Endothelial cell of umbilical vein (primary cell): ENCODE results near the gene ZNF664. TPM values are rescaled to one million over a fixed set of nuclear protein-coding genes. Genes with fewer than 3 reads are reported as not detected.

Experiments used
- BruUV-seq: library from RNA; stranded (reverse); fragments of 400-500 nt; replicated peaks from 2 replicates; lab custom pipeline; 2021; lab: Mats Ljungman, UMichigan
- CTCF ChIA-PET: fragments of 300-600, 350-600 bp; sonication (Branson Sonifier 250); formaldehyde crosslinking; loops from one replicate; lab custom pipeline; 2021; ENCODE audit warnings: antibody characterized with exemption, inconsistent platforms; lab: Charles Lee
- POLR2A ChIA-PET: fragments of 300-600, 350-600 bp; sonication (Branson Sonifier 250); formaldehyde crosslinking; loops from one replicate; lab custom pipeline; 2021; ENCODE audit warnings: antibody characterized with exemption, inconsistent platforms; lab: Charles Lee
- DNase-seq: peaks from one replicate; pipeline ENCODE4 v3.0.0-alpha.2; 2011; ENCODE audit warnings: low read depth, low spot score
- FAIRE-seq: peaks from 2 replicates; lab custom pipeline; 2011; peaks lifted over from hg19 to GRCh38; lab: Jason Lieb, UNC
- H2AFZ ChIP-seq: 2 replicates; pipeline ENCODE4 v1.6.0; 2012; ENCODE audit warnings: low read depth, low read length, control low read depth, inconsistent platforms
- H3K27ac ChIP-seq: 2 replicates; pipeline ENCODE4 v1.5.1; 2011; ENCODE audit warnings: low read depth, mild to moderate bottlenecking, control low read depth, low read length, moderate library complexity; ENCODE audit not compliant: insufficient read depth
- H3K27me3 ChIP-seq, 2 experiments: 2 replicates each; pipeline versions ENCODE4 v1.6.0 to v1.6.1; 2011; ENCODE audit warnings: low read length in 2 of 2, mixed read lengths in 1 of 2; ENCODE audit not compliant: control insufficient read depth in 2 of 2, insufficient read depth in 2 of 2
- H3K36me3 ChIP-seq, 2 experiments: 2 replicates in 1 of 2; 3 replicates in 1 of 2; pipeline ENCODE4 v1.5.1; 2011; ENCODE audit warnings: low read length in 2 of 2, mild to moderate bottlenecking in 1 of 2, moderate library complexity in 1 of 2; ENCODE audit not compliant: control insufficient read depth in 2 of 2, insufficient read depth in 2 of 2; ENCODE audit errors: extremely low read depth in 1 of 2
- H3K4me1 ChIP-seq: 3 replicates; pipeline ENCODE4 v1.5.1; 2011; ENCODE audit warnings: mild to moderate bottlenecking, low read length; ENCODE audit not compliant: control insufficient read depth, insufficient read depth; ENCODE audit errors: extremely low read depth
- H3K4me2 ChIP-seq: 2 replicates; pipeline ENCODE4 v1.6.1; 2011; ENCODE audit warnings: low read length, control low read depth, mixed read lengths; ENCODE audit not compliant: insufficient read depth
- H3K4me3 ChIP-seq, 3 experiments: fragments of 200-600 bp in 1 of 3; sonication (generic), shearing (Covaris generic) in 1 of 3; replicated peaks in 1 of 3; 2 replicates each; pipeline ENCODE4 v1.5.1; 2011 to 2016; ENCODE audit warnings: control low read depth in 3 of 3, low read length in 3 of 3, mild to moderate bottlenecking in 2 of 3, inconsistent platforms in 1 of 3, low read depth in 1 of 3, moderate library complexity in 1 of 3; ENCODE audit not compliant: insufficient read depth in 1 of 3
- H3K79me2 ChIP-seq: 2 replicates; pipeline ENCODE4 v1.6.0; 2012; ENCODE audit warnings: low read length, inconsistent platforms; ENCODE audit not compliant: control insufficient read depth, insufficient read depth
- H3K9ac ChIP-seq: replicated peaks from 2 replicates; pipeline ENCODE3; 2011; ENCODE audit warnings: low read length, control low read depth; ENCODE audit not compliant: insufficient read depth; ENCODE audit errors: extremely low read depth
- H3K9me1 ChIP-seq: replicated peaks from 3 replicates; pipeline ENCODE4 v1.6.0; 2011; ENCODE audit warnings: mild to moderate bottlenecking, low read length; ENCODE audit not compliant: control insufficient read depth, insufficient read depth; ENCODE audit errors: extremely low read depth
- H3K9me3 ChIP-seq: replicated peaks from 2 replicates; pipeline ENCODE4 v1.5.1; 2012; ENCODE audit warnings: low read length, inconsistent platforms; ENCODE audit not compliant: control insufficient read depth, insufficient read depth
- H4K20me1 ChIP-seq: replicated peaks from 2 replicates; pipeline ENCODE3; 2011; ENCODE audit warnings: mild to moderate bottlenecking, low read length; ENCODE audit not compliant: control insufficient read depth, insufficient read depth; ENCODE audit errors: extremely low read depth
- CTCF ChIP-seq, 2 donors: IDR thresholded peaks; 1 replicate in 1 of 2; 2 replicates in 1 of 2; pipeline ENCODE4 v1.5.1; 2011; ENCODE audit warnings: low read length in 2 of 2, mild to moderate bottlenecking in 2 of 2, moderate library complexity in 2 of 2, control low read depth in 1 of 2, inconsistent platforms in 1 of 2, low read depth in 1 of 2; ENCODE audit not compliant: insufficient read depth in 1 of 2; ENCODE audit errors: extremely low read depth in 1 of 2
- EZH2 ChIP-seq: IDR thresholded peaks from 2 replicates; pipeline ENCODE4 v1.6.1; 2012; ENCODE audit warnings: borderline replicate concordance, low read depth, mild to moderate bottlenecking, moderate library complexity, low read length, inconsistent platforms; ENCODE audit not compliant: severe bottlenecking
- FOS ChIP-seq: IDR thresholded peaks from 2 replicates; pipeline ENCODE4 v1.6.1; 2011; ENCODE audit warnings: mild to moderate bottlenecking, low read length, moderate library complexity, borderline replicate concordance; ENCODE audit not compliant: insufficient read depth
- GATA2 ChIP-seq: IDR thresholded peaks from 2 replicates; pipeline ENCODE4 v1.7.0; 2011; ENCODE audit warnings: low read depth, mild to moderate bottlenecking, moderate library complexity, mixed read lengths, low read length; ENCODE audit not compliant: insufficient read length, insufficient read depth
- JUN ChIP-seq: IDR thresholded peaks from 2 replicates; pipeline ENCODE4 v1.6.1; 2011; ENCODE audit warnings: borderline replicate concordance, low read depth; ENCODE audit not compliant: insufficient read length, insufficient read depth
- MAX ChIP-seq: IDR thresholded peaks from 2 replicates; pipeline ENCODE4 v1.6.1; 2011; ENCODE audit not compliant: insufficient read depth, insufficient read length
- MYC ChIP-seq: IDR thresholded peaks from one replicate; pipeline ENCODE4 v1.6.1; 2011; ENCODE audit warnings: mild to moderate bottlenecking, low read depth, low read length
- POLR2A ChIP-seq: IDR thresholded peaks from 2 replicates; pipeline ENCODE4 v1.6.1; 2012; ENCODE audit warnings: low read depth, mild to moderate bottlenecking, control low read depth, low read length
- POLR2AphosphoS5 ChIP-seq: IDR thresholded peaks from 2 replicates; pipeline ENCODE4 v1.6.1; 2012; ENCODE audit warnings: low read depth, mild to moderate bottlenecking, control low read depth, low read length, moderate library complexity; ENCODE audit not compliant: insufficient read depth
- dilution Hi-C: fragments of 300-500 bp; cut with MboI; formaldehyde crosslinking; loops from one replicate; pipeline ENCODE4 v1.15.0; 2019; ENCODE audit warnings: low sequenced_read_pairs; ENCODE audit not compliant: extremely low pct_ligation_motif_present
- intact Hi-C: fragments of 100-400 bp; cut with micrococcal nuclease; formaldehyde crosslinking; loops from one replicate; pipeline ENCODE4 v1.10.0; 2022
- polyA plus RNA-seq, 4 experiments: library from polyadenylated mRNA; depleted of rRNA in 3 of 4; stranded (reverse) in 3 of 4; unstranded in 1 of 4; fragments of >200 nt; gene quantifications; 2 replicates each; pipeline versions ENCODE4 v1.2.1 to v1.2.3, GENCODE V29; 2011 to 2012; ENCODE audit warnings: missing spikeins in 1 of 4
- total RNA-seq: library from RNA; stranded (reverse); gene quantifications from 2 replicates; pipeline ENCODE4 v1.2.3, GENCODE V29; 2021

The ZNF664 gene
- total and polyA plus RNA-seq, 2 donors (not counting 3 experiments of a cell fraction or from before 2014, with no cell fraction given), result 29.8 to 71.3 TPM

GRCh38 chr12:124046456-124046740 is 73.4 kb downstream of the ZNF664 start:
- Histone ChIP-seq H4K20me1 (no peaks in the 10 kb centered on the region), H3K79me2 (no peaks in the 10 kb centered on the region), H3K27ac (no peak overlapping the region), H3K9ac (no peak overlapping the region), H3K4me3 (no peak overlapping the region), H3K4me2 (no peak overlapping the region), H2AFZ (no peak overlapping the region), H3K9me1 (no peaks in the 10 kb centered on the region), H3K36me3 (no peaks in the 10 kb centered on the region), H3K4me1 (no peaks in the 10 kb centered on the region), H3K27me3 (no peaks in the 10 kb centered on the region), H3K9me3 (peaks cover 3% of the 10 kb centered on the region)
- TF ChIP-seq MYC, result no peak
- TF ChIP-seq JUN, result no peak
- TF ChIP-seq CTCF (IDR thresholded peaks at IDR 0.05; ENCODE audit: extremely low read depth in 1 of 2, insufficient read depth in 1 of 2, low read depth in 1 of 2, low read length in 2 of 2), result no peak
- no peak for TF ChIP-seq EZH2
- TF ChIP-seq POLR2AphosphoS5, result no peak
- no peak for TF ChIP-seq POLR2A
- TF ChIP-seq MAX, result no peak
- no peak for TF ChIP-seq FOS
- TF ChIP-seq GATA2, result no peak
- ChIA-PET POLR2A (no interaction called here), CTCF (interaction anchor here (0.9 to 3.5 kb wide), 5 partner anchors 8 to 334 kb away, joined by 3 to 27 read pairs (median 7); no protein-coding TSS in a partner anchor)
- FAIRE-seq (no peak), DNase-seq (no peak)
- dilution Hi-C loops (no loop called here), intact Hi-C loops (no loop called here)
- no TSS peak for BruUV-seq
